HG02623 (cell line): ENCODE results near the gene SOX15.
"Not testable (repeated sequence)": the region's sequence is repeated elsewhere in the genome, so short reads cannot be mapped to it uniquely, and the experiment has no call there.

Source experiments
- ATAC-seq: cut with Tn5 transposase; IDR thresholded peaks from one replicate; pipeline ENCODE4 v1.9.1; 2021; ENCODE audit warnings: moderate library complexity; ENCODE audit not compliant: unreplicated experiment

Gene SOX15

GRCh38 chr17:7589891-7590691 is at the start of gene SOX15:
Gene SOX15 (minus strand): TSS chr17:7590094. CDS start chr17:7589676, 418 bp downstream.
- ATAC-seq, result no peak

- ATAC-seq, result no peak
These were observed 46.3 kb upstream of the SOX15 start for GRCh38 chr17:7636163-7636562.

GRCh38 chr17:7634384-7634783 is 44.5 kb upstream of the SOX15 start:
- no peak for ATAC-seq

- no peak for ATAC-seq
These were observed 43.2 kb upstream of the SOX15 start for GRCh38 chr17:7633093-7633492.

GRCh38 chr17:7632492-7632894 is 42.6 kb upstream of the SOX15 start:
- ATAC-seq, result no peak

GRCh38 chr17:7631398-7632380 is 41.8 kb upstream of the SOX15 start:
- no peak for ATAC-seq

GRCh38 chr17:7629939-7630571 is 40.2 kb upstream of the SOX15 start, which contains the start of gene SHBG:
Gene SHBG (plus strand): TSS chr17:7630135. CDS start chr17:7630173, 38 bp downstream.
- ATAC-seq, result no peak

- peak; percentile 81 for ATAC-seq
These were observed 37.6 kb upstream of the SOX15 start, which contains the start of gene SAT2 for GRCh38 chr17:7627250-7628121. Gene SAT2 (minus strand): TSS chr17:7627821. CDS start chr17:7627635, 186 bp downstream.

GRCh38 chr17:7626956-7627249 is 37.0 kb upstream of the SOX15 start:
- ATAC-seq, result no peak

- no peak for ATAC-seq
These were observed 36.4 kb upstream of the SOX15 start for GRCh38 chr17:7626307-7626706.

GRCh38 chr17:7625749-7626148 is 35.9 kb upstream of the SOX15 start:
- ATAC-seq, result not testable (repeated sequence)

GRCh38 chr17:7623661-7624060 is 33.8 kb upstream of the SOX15 start:
- no peak for ATAC-seq

GRCh38 chr17:7620835-7621234 is 30.9 kb upstream of the SOX15 start:
- no peak for ATAC-seq

GRCh38 chr17:7618608-7619007 is 28.7 kb upstream of the SOX15 start:
- ATAC-seq, result no peak

GRCh38 chr17:7615265-7615747 is 25.4 kb upstream of the SOX15 start:
- no peak for ATAC-seq

GRCh38 chr17:7614425-7615264 is 24.8 kb upstream of the SOX15 start, which contains the start of gene FXR2:
Gene FXR2 (minus strand): TSS chr17:7614897. CDS start chr17:7614532, 365 bp downstream.
- ATAC-seq, result peak; percentile 82

GRCh38 chr17:7613769-7614424 is 24.0 kb upstream of the SOX15 start:
- ATAC-seq, result no peak

GRCh38 chr17:7612294-7612640 is 22.4 kb upstream of the SOX15 start:
- no peak for ATAC-seq
